RWPE1 (cell line): ENCODE data around the gene C2CD2.

ENCODE experiments used
- CTCF ChIA-PET: fragments of 350-600 bp; sonication (Branson Sonifier 250); formaldehyde crosslinking; extraction: SDS; loops from one replicate; lab custom pipeline; 2021; lab: Yijun Ruan, JAX
- POLR2A ChIA-PET: fragments of 400-600 bp; formaldehyde crosslinking; extraction: SDS; loops from one replicate; lab custom pipeline; 2020; ENCODE audit warnings: antibody characterized with exemption; ENCODE audit not compliant: low non-redundant PET; lab: Yijun Ruan, JAX
- DNase-seq: peaks from one replicate; pipeline ENCODE4 v3.0.0; 2012; ENCODE audit warnings: low spot score
- H3K27ac ChIP-seq: fragments of 450-650 bp; 2 replicates; pipeline ENCODE4 v1.5.1; 2017
- TF ChIP-seq, protein P1 (sequence below): fragments of 450-650 bp; conservative IDR thresholded peaks from 2 replicates; pipeline ENCODE4 v1.5.1; 2017; ENCODE audit warnings: low read depth, mild to moderate bottlenecking

C2CD2 gene

GRCh38 chr21:41848958-41849580 is 104.7 kb downstream of the C2CD2 start:
- H3K27ac ChIP-seq, result peak overlapping the region; percentile 19
- ChIA-PET CTCF (interaction anchor here (0.6 kb wide), 2 partner anchors 15 to 170 kb away, joined by 3 to 4 read pairs; no protein-coding TSS in a partner anchor), POLR2A (interaction anchor here (0.5 kb wide), 1 partner anchor 8 kb away, joined by 4 read pairs; no protein-coding TSS in a partner anchor)
- no peak for DNase-seq
- TF ChIP-seq, protein P1, sequence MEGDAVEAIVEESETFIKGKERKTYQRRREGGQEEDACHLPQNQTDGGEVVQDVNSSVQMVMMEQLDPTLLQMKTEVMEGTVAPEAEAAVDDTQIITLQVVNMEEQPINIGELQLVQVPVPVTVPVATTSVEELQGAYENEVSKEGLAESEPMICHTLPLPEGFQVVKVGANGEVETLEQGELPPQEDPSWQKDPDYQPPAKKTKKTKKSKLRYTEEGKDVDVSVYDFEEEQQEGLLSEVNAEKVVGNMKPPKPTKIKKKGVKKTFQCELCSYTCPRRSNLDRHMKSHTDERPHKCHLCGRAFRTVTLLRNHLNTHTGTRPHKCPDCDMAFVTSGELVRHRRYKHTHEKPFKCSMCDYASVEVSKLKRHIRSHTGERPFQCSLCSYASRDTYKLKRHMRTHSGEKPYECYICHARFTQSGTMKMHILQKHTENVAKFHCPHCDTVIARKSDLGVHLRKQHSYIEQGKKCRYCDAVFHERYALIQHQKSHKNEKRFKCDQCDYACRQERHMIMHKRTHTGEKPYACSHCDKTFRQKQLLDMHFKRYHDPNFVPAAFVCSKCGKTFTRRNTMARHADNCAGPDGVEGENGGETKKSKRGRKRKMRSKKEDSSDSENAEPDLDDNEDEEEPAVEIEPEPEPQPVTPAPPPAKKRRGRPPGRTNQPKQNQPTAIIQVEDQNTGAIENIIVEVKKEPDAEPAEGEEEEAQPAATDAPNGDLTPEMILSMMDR, result no peak

GRCh38 chr21:41848533-41848932 is 105.3 kb downstream of the C2CD2 start:
- no peak for DNase-seq
- POLR2A ChIA-PET, result no interaction called here
- H3K27ac ChIP-seq, result no peak overlapping the region
- CTCF ChIA-PET, result interaction anchor here (0.6 kb wide), 1 partner anchor 170 kb away, joined by 4 read pairs; no protein-coding TSS in a partner anchor
- TF ChIP-seq, protein P1, result no peak

DNA sequence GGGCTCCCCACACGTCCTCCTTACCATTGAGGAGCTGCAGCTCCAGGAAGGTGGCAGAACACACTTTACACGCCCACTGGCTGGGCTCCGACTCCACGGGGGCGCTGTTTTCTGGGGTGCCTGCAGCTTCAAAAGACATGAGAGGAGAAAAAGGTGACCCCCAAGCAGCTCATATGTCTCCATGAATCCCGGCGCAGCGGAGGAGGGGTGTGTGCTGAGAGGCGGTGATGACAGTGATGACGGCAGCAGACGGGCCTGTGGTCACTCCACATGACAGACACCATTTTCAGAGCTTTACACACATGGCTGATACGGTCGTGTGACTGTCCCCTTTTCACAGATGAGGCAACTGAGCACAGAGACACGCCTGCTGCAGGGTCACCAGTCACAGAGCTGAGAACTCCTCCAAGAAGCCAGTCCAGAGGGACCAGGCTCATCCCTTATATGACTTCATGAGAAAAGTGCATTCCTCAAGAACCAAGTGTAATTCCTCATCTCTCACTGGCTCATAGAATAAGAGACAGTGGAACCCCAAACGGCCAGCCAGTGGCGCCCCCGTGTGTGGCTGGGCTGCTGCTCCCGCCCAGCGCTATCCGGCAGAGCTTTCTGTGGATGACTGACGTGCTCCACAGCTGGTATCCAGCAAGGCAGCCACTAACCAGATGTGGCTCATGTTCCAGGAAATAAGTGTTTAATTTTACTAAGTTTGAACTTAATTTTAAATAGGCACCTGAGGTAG is 106.6 kb downstream of the C2CD2 start:
- H3K27ac ChIP-seq, result peak overlapping the region; percentile 41
- POLR2A ChIA-PET, result no interaction called here
- TF ChIP-seq, protein P1, result no peak
- CTCF ChIA-PET, result interaction anchor here (0.6 kb wide), 1 partner anchor 461 kb away, joined by 3 read pairs; no protein-coding TSS in a partner anchor
- DNase-seq, result no peak

GRCh38 chr21:41846536-41846935 is 107.3 kb downstream of the C2CD2 start:
- ChIA-PET CTCF (no interaction called here), POLR2A (no interaction called here)
- H3K27ac ChIP-seq, result peak overlapping the region; percentile 41
- no peak for DNase-seq
- TF ChIP-seq, protein P1, result no peak

DNA sequence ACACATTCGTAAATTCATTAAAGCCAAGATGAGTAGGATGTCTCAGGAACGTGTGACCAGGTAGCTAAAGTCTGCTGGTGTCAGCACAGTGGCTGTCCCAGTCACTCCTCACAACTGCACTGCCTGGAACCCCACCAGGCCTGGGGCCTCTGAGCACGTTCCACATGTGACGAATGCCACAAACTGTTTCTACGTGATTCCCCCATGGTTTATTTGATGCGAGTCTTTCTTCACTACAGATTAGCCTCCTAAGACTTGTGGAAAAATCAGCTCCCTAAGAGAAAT is 107.8 kb downstream of the C2CD2 start:
- CTCF ChIA-PET, result no interaction called here
- DNase-seq, result no peak
- POLR2A ChIA-PET, result no interaction called here
- TF ChIP-seq, protein P1, result no peak
- H3K27ac ChIP-seq, result peak overlapping the region; percentile 41

- TF ChIP-seq, protein P1, result no peak
- peak overlapping the region; percentile 41 for H3K27ac ChIP-seq
- POLR2A ChIA-PET, result no interaction called here
- CTCF ChIA-PET, result no interaction called here
- DNase-seq, result no peak
Observed at GRCh38 chr21:41845310-41846032, 108.3 kb downstream of the C2CD2 start.
